Ovary (tissue), 3 donors: Measurements from ENCODE around the gene STK16.

Experiments used
- POLR2A ChIP-seq: fragments of 450-650 bp; IDR thresholded peaks from one replicate; pipeline ENCODE4 v1.6.1; 2017; ENCODE audit warnings: antibody characterized with exemption, mild to moderate bottlenecking, moderate library complexity
- TF ChIP-seq, protein P1 (sequence below), 3 donors: fragments of 450-650 bp in 2 of 3; fragments of 200-600 bp in 1 of 3; IDR thresholded peaks; one replicate each; pipeline versions ENCODE4 v1.5.1 to v1.8.0; 2016 to 2022; ENCODE audit warnings: antibody characterized with exemption in 3 of 3, mild to moderate bottlenecking in 1 of 3
- donor health status: DM: no; HTN: no; CAD: no.

DNA sequence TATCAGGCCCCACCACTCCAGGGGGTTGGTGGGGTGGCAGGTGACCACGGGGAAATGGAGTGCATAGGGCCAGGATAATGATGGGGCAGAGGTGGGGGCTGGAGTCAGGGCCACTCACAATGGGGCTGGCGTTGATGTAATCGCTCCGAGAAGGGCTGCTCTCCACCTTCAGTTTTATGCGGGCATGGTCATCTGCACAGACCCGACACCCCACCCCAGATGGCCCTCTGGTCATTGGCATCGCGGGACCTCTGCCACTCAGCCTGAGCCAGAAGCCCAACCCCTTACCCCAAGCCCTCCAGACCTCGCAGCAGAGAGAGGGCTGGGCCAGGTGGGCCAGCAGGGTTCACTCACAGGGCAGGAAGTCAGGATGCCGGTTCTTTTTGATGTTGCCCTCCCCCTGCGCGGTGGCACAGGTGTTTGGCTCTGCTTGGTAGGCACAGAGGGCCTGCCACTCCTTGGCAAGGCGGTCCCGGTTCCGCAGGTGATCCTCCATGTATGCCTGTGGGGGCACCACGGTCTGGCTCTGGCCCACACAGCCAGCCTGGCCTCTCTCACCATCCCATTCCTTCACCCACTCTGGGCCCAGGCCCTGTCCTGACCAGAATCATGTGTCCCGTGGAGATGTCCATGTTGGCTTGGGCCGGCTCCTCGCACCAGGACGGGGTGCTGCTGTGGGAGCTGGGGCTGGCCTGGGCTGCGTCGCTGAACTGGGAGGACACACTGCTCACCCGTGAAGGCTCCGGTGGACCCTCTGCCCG, 51.5 kb downstream of the STK16 start:
- TF ChIP-seq, protein P1, sequence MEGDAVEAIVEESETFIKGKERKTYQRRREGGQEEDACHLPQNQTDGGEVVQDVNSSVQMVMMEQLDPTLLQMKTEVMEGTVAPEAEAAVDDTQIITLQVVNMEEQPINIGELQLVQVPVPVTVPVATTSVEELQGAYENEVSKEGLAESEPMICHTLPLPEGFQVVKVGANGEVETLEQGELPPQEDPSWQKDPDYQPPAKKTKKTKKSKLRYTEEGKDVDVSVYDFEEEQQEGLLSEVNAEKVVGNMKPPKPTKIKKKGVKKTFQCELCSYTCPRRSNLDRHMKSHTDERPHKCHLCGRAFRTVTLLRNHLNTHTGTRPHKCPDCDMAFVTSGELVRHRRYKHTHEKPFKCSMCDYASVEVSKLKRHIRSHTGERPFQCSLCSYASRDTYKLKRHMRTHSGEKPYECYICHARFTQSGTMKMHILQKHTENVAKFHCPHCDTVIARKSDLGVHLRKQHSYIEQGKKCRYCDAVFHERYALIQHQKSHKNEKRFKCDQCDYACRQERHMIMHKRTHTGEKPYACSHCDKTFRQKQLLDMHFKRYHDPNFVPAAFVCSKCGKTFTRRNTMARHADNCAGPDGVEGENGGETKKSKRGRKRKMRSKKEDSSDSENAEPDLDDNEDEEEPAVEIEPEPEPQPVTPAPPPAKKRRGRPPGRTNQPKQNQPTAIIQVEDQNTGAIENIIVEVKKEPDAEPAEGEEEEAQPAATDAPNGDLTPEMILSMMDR (IDR thresholded peaks at IDR 0.05): no peak
- TF ChIP-seq POLR2A: no peak
